Stimulated activated CD8-positive, alpha-beta memory T cell treated with anti-CD3 and anti-CD28 coated beads, Interleukin-4, amount 100 ng/mL, for 1 hour (primary cell): Measurements from ENCODE around the gene PLAGL1.
"Not testable (repeated sequence)": the region's sequence is repeated elsewhere in the genome, so short reads cannot be mapped to it uniquely, and the experiment has no call there.

Experiments
- DNase-seq, 2 donors: peaks; one replicate each; pipeline ENCODE4 v3.0.0-alpha.2; 2020; ENCODE audit warnings: low read depth in 2 of 2, low spot score in 1 of 2

PLAGL1 gene

DNA sequence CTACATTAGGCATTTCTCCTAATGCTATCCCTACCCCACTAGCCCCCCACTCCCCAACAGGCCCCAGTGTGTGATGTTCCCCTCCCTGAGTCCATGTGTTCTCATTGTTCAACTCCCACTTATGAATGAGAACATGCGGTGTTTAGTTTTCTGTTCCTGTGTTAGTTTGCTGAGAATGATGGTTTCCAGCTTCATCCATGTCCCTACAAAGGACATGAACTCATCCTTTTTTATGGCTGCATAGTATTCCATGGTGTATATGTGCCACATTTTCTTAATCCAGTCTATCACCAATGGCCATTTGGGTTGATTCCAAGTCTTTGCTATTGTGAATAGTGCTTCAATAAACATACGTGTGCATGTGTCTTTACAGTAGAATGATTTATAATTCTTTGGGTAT is 1.6 kb upstream of the PLAGL1 start:
- not testable (repeated sequence) for DNase-seq

DNA sequence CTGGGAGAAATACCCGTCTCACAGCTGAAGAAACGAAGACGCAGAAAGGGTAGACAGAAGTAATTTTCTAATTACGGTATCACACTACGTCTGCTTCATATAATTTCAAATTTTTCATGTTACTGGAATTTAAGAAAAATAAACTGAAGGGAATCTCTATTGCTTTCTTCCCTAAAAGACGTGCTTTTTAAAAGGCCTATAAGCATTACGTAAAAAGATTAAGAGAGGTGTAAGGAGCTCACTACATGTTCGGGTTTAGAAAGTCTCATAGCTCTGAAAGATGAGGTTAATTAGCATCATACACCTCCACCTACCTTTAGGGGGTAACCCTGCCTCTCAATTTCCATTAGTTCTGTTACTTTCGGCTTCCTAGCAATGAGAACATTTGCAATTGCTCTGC is 787 bp upstream of the PLAGL1 start:
- no peak for DNase-seq

DNA sequence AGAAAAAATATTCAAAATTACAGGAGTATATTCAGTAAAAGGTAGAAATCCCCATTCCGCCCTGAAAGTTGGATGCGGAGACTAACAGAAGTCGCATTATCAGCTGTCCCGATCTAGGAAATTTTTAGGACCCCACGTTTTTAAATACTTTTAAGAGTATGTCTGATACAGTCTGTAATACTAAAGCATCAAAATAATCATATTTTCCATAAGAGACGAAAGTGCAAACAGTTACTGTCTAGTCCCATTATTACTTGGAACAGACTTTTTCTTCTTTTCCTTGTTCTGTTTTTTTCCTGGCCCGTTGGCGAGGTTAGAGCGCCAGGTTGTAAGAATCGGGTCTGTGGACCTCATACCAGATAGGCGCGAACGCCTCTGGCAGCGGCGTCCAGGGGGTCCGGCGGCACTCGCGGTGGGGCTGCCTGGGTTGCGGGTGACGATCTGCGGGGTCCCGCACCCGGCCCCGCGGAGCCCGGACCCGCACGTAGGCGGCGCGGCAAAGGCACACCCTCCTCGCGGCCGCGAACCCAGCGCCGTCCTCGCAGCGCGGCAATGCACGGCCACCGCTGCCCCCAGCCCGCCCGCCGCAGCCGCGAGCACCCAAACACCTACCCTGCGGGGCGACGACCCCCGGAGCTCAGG is 460 bp downstream of the PLAGL1 start:
- DNase-seq: no peak

DNA sequence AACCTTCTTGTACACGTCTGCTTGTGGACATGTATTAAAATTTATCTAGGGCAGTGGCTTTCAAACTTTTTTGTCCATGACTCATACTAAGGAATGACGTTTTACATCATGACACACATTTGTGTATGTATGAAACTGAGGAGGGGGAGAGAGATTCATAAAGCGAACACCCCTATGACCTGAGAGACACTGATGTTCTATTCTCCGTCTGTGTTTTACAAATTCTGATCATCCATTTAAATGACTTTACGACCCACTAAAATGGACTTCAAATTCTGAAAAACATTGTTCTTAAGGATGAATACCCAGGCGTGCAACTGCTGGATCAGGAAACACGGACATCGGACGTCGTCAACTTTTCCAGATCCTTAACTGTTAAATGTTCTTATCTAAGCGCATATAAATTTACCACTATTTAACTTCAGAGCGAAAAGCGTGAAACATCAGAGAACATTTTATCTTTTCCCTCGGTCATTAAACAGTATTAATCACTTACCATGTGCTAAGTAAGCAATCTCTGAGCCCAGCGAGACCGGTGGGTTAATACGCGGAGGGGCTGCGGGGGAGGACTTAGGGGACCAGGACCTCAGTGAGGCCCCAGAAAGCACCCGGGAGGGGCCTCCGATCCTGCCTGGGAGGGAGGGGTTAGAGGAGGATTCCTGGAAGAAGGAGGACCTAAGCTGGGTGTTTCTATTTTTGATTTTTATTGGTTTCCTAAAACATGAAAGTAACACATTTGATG is 1.2 kb downstream of the PLAGL1 start:
- no peak for DNase-seq

DNA sequence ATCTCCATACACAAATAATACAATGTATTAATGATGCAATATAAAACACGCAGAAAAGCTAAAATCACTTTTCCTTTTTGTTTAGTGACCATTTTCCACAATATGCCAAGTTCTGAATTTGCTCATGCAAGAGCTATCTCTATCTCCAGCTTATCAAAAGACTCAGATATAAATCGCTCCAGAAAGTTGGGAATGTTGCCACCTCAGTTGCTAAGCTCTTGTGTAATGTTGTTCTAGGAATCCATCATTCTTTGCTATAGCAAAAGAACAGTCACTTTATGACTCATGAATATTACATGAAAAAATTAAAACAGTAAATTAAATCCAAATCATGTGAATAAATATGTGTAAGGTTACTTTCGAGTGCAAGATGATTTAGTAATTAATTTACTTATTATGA is 8.7 kb downstream of the PLAGL1 start:
- DNase-seq: no peak

DNA sequence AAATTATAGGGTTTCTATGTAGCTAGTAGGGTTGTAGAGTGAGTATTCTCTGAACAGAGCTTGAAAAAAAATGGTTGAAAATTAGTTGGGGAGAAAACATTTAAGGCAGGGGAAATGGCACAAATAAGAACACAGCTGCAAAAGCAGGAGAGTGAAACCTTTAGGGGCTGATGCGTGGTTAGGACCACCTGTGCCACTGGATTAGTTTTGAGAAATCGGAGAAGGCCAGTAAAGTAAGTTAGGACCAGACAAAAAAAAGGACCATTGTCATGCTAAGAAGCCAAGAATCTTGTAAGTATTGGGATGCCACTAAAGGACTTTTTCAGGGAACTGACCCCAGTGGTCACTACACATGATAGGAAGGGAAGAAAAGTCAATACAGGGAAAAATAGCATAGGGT is 9.4 kb downstream of the PLAGL1 start:
- no peak for DNase-seq

DNA sequence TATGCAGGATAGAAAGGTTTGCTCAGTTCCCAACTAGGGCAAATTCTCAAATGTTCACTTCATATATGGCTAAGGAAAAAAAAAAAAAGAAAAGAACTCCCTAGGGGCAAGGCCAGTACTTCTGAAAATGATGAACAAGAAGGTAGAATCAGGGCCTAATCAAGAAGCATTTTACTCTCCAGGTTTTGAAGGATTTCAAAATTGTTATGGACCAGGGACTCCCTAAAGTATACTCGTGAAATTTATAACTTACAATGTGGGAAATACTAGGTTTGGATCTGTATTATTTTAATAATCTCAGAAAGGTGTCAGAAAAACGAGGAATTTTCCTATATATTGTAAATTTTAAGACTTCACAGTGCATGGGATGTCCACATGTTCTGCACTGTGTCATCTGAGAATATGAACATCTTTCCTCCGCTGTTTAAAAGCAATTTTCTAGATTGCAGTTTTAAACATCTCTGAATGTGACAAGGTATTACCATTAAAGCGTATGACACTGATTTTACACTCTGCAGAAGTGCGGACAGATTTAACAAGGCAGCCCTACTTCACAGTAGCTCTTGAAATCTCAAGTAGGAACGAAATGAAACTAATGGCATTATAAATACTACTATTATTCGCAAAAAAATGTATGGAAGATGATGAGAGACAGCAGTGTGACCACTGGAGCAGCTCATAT is 14.0 kb downstream of the PLAGL1 start:
- no peak for DNase-seq

DNA sequence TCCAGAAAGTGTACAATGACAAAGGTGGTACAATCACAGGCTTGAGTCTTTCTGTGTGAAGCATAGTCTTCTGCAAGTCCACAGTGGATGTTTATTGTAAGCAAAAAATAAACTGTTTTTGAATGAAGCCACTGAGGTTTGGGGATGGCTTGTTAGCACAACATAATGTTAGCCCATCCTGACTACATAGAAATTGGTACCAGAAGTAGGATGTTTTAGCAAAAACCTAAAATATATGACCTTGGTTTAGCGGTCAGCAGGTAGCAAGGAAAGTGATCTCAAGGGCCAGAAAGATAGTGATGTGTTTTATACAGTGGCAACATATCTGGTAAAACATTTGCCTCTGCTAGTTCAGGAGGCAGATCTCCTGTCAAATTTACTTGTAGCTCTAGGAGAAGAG is 15.8 kb downstream of the PLAGL1 start:
- DNase-seq: no peak

DNA sequence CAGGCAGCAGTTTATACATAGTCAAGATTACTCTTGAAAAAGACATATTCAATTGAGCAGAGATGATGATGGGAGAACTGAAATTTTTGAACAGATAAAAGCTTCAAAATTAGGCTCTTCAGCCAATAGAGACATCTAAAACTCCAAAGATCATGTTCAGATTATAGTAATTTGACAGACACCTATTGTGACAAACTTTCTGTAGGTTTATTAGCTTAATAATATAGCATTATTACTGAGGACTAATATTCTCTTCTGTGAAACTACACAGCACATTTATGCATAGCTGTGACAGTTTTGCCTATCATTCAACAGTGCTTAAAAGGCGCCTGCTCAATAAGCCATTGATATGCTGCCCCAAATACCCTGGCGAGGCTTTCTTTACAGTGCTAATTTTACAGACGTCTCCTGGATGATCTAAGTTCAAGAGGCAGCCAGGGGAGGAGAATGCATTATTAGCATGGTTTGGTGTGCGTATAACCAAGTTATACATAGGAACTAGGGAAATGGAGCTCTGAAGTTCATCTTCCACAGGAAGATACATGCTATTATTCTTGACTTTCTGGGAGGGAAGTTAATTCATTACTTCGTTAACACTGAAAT is 21.5 kb downstream of the PLAGL1 start:
- DNase-seq: no peak

DNA sequence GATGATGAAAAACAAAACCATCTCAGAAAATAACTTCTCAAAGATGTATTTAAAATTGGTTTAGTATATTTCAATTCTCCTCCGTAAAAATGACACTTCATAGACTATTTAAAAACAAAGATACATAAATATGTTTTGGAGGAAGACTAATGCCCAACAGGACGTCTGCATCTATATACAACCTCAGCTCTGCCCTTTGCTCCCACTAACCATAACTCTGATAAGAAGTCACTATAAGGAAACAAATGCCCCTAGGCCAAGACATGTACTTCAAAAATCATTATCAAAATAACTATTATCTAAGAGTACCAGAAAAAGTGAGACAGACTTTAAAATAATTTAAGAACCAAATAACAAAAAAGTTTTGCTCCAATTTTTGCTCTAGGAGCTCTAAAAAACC is 23.4 kb downstream of the PLAGL1 start:
- DNase-seq: no peak

DNA sequence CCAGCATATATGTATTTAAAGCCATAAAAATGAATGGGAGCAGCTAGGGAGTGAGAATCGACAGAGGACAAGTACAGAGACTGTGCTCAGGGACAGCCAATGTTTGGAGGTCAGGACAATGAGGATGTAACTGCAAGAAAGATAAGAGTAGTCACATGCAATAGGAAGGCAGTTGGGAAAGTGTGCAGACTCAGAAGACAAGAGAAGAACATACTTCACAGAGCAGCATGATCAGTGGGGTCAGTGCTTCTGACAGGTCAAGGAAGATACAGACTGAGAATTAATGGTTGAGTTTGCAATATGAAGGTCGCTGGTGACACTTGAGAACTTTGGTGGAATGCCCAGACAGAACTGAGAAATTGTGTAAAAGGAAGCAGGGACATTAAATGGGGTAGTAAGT is 25.1 kb downstream of the PLAGL1 start:
- DNase-seq: no peak

DNA sequence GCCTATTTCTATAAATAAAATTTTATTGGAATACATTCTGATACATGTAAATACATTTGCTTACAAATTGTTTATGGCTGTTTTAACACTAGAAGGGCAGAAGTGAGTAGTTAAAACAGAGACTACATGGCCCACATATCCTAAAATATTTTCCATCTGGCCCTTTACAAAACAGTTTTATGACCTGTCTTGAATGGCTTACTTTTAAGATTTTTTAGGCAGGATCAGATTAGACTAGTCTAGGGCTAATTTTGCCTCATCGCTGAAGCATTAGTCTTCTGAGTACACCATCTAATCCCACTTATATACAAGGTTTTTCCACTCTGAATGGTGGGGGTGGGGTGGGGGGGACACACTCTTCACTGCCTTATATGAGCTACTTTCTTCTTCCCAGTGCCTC is 27.1 kb downstream of the PLAGL1 start:
- DNase-seq: no peak

DNA sequence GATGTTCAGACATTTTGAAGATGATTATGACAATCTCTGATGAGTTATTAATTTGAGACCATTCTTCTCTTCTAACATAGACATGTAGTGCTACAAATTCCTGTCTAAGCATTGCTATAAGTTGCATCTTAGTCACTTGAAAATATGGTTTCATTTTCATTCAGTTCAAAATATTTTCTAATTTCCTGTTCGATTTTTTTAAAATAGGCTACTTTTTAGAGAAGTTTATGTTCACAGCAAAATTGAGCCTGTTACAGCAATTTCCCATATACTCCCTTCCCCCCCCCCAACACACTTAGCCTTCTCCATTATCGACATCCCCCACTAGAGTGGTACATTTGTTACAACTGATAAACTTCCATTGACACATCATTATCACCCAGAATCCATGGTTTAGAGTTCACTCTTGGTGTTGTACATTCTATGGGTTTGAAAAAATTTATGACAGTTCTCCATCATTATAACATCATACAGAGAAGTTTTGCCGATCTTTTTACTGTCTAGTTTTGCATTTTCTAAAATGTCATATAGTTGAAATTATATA is 31.2 kb downstream of the PLAGL1 start:
- no peak for DNase-seq

DNA sequence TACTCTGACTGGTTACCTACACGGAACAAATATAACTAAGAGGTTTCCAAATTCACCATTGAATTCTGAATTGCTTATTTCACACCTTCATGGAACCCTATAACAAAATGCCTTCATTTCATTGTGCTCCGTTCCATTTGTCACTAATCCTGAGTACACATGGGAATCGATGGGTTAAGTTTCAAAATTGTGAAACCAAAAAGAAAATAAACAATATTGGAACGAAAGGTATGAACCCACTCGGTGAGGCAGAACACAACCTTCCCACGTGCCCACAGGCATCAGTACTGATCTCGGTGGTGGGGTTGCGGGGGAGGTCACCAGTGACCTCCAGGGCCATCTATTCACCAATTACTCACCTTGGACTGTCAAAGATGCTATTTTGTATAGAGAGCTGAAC is 34.0 kb downstream of the PLAGL1 start:
- DNase-seq: no peak

DNA sequence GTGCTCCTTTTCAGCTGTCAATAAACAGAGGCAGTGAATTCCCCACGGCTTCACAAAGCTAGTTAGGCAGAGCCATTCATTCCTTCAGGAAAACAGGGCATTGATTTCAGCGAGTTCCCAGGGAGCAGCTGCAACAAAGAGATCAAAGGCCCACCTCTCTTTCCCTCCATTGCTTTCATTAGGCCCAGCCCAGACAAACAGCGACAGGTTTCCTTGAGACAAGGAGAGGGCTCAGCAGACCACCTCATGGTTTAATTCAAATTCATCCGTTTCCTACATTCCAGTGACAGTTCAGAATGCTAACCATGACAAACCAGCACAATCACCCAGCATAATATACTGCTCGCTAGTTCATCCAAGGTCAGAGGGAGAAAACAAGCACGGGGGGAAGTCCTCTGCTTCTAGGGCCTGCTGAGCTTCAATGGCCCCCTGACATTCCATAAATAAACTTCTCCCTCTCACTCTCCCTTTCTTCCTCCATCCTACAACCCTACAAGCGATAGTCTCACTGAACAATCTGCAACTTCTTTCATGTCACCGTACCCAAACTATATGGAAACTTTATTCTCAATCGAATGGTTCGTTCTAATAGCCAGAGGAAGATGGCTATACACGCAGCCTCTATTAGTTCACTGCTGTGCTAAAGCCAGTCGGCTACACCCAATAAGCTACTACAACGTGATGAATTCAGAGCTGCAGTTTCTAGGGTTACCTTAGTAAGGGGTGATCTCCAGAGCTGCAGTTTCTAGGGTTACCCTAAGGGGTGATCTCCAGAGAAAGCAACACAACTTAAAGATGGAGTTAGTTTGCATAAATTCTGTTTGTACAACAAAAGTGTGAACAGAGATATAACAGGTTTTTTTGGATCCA is 34.7 kb downstream of the PLAGL1 start:
- DNase-seq: no peak

DNA sequence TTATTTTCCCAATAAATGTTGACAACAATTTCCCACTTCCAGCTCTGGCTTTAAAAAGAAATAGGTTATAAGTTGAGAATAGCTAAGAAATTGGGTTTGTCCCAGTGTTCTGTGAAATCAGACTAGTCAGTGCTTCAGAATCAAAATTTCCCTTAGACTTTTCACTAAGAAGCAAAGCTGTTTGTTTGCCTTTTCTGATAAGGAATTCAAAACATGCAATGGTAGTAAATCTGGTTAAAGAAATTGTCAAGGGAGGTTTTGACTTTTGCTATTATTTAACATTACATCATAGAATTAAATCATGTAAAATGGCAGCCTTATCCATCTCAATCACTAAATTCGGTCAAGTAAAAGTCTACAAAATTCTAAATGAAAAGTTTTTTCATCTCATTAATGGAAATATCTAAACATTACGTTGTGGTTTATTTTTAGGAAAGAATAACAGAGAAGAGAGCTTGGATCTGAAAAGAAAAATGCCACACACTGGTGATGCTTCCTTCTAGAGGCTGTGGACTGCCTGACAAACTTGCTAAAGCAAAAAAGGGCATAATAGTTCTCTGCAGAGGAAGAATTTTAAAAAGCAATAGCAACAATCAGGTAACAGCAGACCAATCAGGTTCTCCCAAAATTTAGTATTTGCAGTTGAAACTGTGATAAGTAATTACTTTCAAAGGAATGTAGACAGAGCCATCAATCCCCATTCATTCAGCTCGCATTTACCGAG is 36.4 kb downstream of the PLAGL1 start:
- DNase-seq: no peak

DNA sequence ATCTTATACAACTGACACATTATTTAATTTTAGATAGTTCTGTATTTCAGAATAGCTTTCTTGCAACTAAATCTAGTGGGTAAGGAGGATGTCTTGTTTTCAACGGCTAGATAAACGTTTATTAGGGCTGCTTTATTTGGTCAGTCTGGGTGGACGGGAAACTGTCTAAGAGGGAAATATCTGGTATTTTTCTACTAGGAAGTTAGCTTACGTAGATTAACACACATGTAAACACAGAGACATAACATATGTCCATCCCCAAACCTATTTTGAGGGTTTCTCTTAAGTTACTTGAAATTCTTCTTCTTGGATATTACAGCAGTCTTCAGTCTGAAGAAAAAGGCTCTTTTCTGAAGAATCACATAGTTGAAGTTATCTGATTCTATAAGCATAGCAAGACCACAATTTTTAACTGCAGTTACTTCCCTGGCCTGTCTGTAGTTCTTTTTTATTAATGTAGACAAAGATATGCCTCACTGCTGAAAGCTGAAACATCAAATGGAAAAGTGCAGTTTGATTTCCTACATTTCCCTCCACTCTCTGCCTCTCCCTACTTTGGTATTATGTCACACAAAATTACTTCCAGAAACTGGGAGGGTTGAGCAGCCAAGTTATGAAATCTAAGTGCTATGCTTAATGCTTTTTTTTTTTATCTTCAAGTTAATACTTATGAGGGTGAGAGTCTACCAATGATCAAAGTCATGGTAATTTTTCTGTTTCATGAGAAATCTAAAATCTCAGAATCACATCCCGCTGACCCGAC is 37.4 kb downstream of the PLAGL1 start:
- DNase-seq: no peak

DNA sequence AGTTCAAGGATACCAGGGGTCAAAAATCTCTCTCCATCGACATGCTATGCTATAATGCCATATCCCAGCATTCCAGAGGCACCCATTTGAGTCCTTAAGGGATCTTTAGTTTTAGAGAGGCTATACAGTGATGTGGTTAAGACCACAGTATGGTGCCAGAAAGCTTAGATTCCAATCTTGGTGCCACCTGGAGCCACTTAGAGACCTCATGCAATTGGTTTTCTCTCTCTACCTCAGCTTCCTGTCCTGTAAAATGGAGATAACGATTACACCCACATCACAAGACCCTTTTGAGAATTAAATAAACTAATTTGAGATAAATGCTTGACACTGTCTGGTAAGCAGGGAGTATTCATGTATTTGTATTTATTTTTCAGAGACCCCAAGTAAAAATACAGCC is 39.0 kb downstream of the PLAGL1 start:
- DNase-seq: no peak

DNA sequence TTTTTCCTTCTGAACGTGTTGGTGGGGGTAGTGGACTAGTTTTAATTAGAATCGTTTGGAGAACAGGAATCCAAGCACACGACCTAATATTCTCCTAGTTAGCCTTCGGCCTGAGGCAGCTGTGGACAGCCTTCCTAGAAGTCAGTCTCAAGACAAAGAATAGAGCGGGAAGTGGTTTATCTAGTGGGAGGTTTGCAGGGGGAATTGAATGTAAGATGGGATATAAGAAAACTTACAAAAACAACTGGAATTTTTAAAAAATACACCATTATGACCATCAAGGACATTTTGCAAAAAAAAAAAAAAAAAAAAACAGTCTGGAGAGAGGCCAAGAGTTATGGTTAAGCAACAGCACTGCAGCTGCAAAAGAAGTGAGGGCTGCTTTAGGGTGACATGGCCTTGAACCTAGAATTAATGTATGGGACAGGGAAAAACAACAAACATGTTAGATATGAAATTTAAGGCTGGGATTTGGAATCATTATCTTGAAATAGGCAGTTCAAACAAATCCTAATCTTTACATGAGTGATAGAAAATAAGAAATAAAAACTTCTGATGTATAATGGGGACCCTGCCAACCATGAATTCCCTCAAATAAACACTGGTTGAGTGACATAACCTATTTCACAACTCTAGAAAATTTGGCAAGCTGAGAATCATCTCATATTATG is 40.2 kb downstream of the PLAGL1 start:
- DNase-seq: no peak
